CD14-positive monocyte (primary cell): ENCODE measurements around the gene RGS11. TPM values are rescaled to one million over a fixed set of nuclear protein-coding genes. Genes with fewer than 3 reads are reported as not detected.
A peak's percentile ranks its signal among the peaks of the same experiment; 100 is the strongest.

ENCODE experiments used
- DNase-seq, 3 donors: peaks; one replicate each; pipeline ENCODE4 v3.0.0-alpha.2; 2011 to 2022
- H2AFZ ChIP-seq: 2 replicates; pipeline ENCODE4 v1.6.0; 2012; ENCODE audit warnings: mild to moderate bottlenecking, low read depth, low read length, inconsistent platforms; ENCODE audit not compliant: insufficient read depth, poor library complexity, severe bottlenecking
- H3K27ac ChIP-seq, 2 donors: 1 replicate in 1 of 2; 2 replicates in 1 of 2; pipeline ENCODE4 v1.5.1; 2012 to 2013; ENCODE audit warnings: low read length in 2 of 2, control low read depth in 1 of 2, inconsistent platforms in 1 of 2, low read depth in 1 of 2, mild to moderate bottlenecking in 1 of 2
- H3K27me3 ChIP-seq, 2 donors: one replicate each; pipeline versions ENCODE4 v1.6.0 to v1.6.1; 2011 to 2013; ENCODE audit warnings: low read length in 2 of 2; ENCODE audit not compliant: control insufficient read depth in 2 of 2, insufficient read depth in 2 of 2
- H3K36me3 ChIP-seq, 2 donors: replicated peaks in 1 of 2; 1 replicate in 1 of 2; 2 replicates in 1 of 2; pipeline versions ENCODE4 v1.5.1 to v1.6.1; 2012 to 2013; ENCODE audit warnings: low read length in 2 of 2, control low read depth in 1 of 2, inconsistent platforms in 1 of 2, mild to moderate bottlenecking in 1 of 2; ENCODE audit not compliant: insufficient read depth in 2 of 2, control insufficient read depth in 1 of 2
- H3K4me1 ChIP-seq, 2 donors: 1 replicate in 1 of 2; 2 replicates in 1 of 2; pipeline versions ENCODE4 v1.5.1 to v1.6.1; 2012 to 2013; ENCODE audit warnings: low read length in 2 of 2, control low read depth in 1 of 2, inconsistent platforms in 1 of 2, mild to moderate bottlenecking in 1 of 2, moderate library complexity in 1 of 2; ENCODE audit not compliant: insufficient read depth in 2 of 2, control insufficient read depth in 1 of 2
- H3K4me2 ChIP-seq: replicated peaks from 2 replicates; pipeline ENCODE3; 2012; ENCODE audit warnings: low read length, moderate library complexity, mild to moderate bottlenecking; ENCODE audit not compliant: poor library complexity, severe bottlenecking; ENCODE audit errors: extremely low read depth
- H3K4me3 ChIP-seq, 3 experiments: fragments of 200-600 bp in 1 of 3; sonication (generic) in 1 of 3; replicated peaks in 1 of 3; 1 replicate in 2 of 3; 2 replicates in 1 of 3; pipeline ENCODE4 v1.5.1; 2011 to 2013; ENCODE audit warnings: low read length in 3 of 3, mild to moderate bottlenecking in 3 of 3, control low read depth in 2 of 3, low read depth in 2 of 3, inconsistent platforms in 1 of 3, moderate library complexity in 1 of 3
- H3K79me2 ChIP-seq: 2 replicates; pipeline ENCODE4 v1.6.0; 2012; ENCODE audit warnings: mild to moderate bottlenecking, control low read depth, inconsistent platforms, low read length, moderate library complexity; ENCODE audit not compliant: insufficient read depth
- H3K9ac ChIP-seq: 2 replicates; pipeline ENCODE4 v1.6.0; 2017; ENCODE audit warnings: low read length, mild to moderate bottlenecking; ENCODE audit not compliant: insufficient read depth, poor library complexity, severe bottlenecking
- H3K9me3 ChIP-seq, 2 donors: replicated peaks in 1 of 2; 1 replicate in 1 of 2; 2 replicates in 1 of 2; pipeline versions ENCODE4 v1.5.1 to v1.6.1; 2012 to 2013; ENCODE audit warnings: low read length in 2 of 2, control low read depth in 1 of 2; ENCODE audit not compliant: control insufficient read depth in 1 of 2, insufficient read depth in 1 of 2
- H4K20me1 ChIP-seq: 2 replicates; pipeline ENCODE4 v1.6.0; 2012; ENCODE audit warnings: mild to moderate bottlenecking, low read length, control low read depth, moderate library complexity; ENCODE audit not compliant: insufficient read depth
- H3K27ac Mint-ChIP-seq, 7 donors: one replicate each; pipeline ENCODE4 v1.8.0; 2020; ENCODE audit warnings: mild to moderate bottlenecking in 7 of 7, mixed read lengths in 7 of 7, moderate library complexity in 6 of 7, inconsistent platforms in 2 of 7
- H3K27me3 Mint-ChIP-seq, 3 donors: one replicate each; pipeline ENCODE4 v1.8.0; 2021 to 2022; ENCODE audit warnings: low read depth in 3 of 3, mild to moderate bottlenecking in 3 of 3, mixed read lengths in 3 of 3, moderate library complexity in 3 of 3, inconsistent platforms in 1 of 3
- H3K36me3 Mint-ChIP-seq, 2 donors: one replicate each; pipeline ENCODE4 v1.8.0; 2020; ENCODE audit warnings: mixed read lengths in 2 of 2, inconsistent platforms in 1 of 2, mild to moderate bottlenecking in 1 of 2
- H3K4me1 Mint-ChIP-seq: one replicate; pipeline ENCODE4 v1.8.0; 2020; ENCODE audit warnings: mild to moderate bottlenecking, mixed read lengths
- H3K4me3 Mint-ChIP-seq, 2 donors: one replicate each; pipeline ENCODE4 v1.8.0; 2020; ENCODE audit warnings: mild to moderate bottlenecking in 2 of 2, mixed read lengths in 2 of 2, moderate library complexity in 1 of 2
- H3K9me3 Mint-ChIP-seq, 7 donors: one replicate each; pipeline ENCODE4 v1.8.0; 2020 to 2022; ENCODE audit warnings: mixed read lengths in 7 of 7, mild to moderate bottlenecking in 6 of 7, moderate library complexity in 6 of 7, inconsistent platforms in 2 of 7
- WGBS: methylation state at CpG from one replicate; pipeline ENCODE4 v1.1.5; 2013; ENCODE audit warnings: missing lambda C conversion rate; ENCODE audit not compliant: insufficient coverage; 5-methylcytosine and 5-hydroxymethylcytosine counted together
- intact Hi-C, 2 donors: fragments of 100-400 bp; cut with micrococcal nuclease; formaldehyde crosslinking; loops; one replicate each; pipeline versions ENCODE4 v1.15.0 to v1.15.1; 2023
- polyA plus RNA-seq, 3 donors: library from polyadenylated mRNA; depleted of rRNA in 1 of 3; unstranded in 2 of 3; stranded (reverse) in 1 of 3; fragments of 300-500 nt in 2 of 3; fragments of >200 nt in 1 of 3; fragmentation: Illumina TruSeq in 2 of 3; gene quantifications; 1 replicate in 2 of 3; 2 replicates in 1 of 3; pipeline ENCODE4 v1.2.3, GENCODE V29; 2012 to 2021
- TF ChIP-seq, protein P1 (sequence below): fragments of 200-600 bp; IDR thresholded peaks from one replicate; pipeline ENCODE4 v1.8.0; 2022; ENCODE audit warnings: antibody characterized with exemption, mild to moderate bottlenecking

RGS11 gene
- polyA plus RNA-seq, 3 donors, result 0.07 TPM; not detected in 2

DNA sequence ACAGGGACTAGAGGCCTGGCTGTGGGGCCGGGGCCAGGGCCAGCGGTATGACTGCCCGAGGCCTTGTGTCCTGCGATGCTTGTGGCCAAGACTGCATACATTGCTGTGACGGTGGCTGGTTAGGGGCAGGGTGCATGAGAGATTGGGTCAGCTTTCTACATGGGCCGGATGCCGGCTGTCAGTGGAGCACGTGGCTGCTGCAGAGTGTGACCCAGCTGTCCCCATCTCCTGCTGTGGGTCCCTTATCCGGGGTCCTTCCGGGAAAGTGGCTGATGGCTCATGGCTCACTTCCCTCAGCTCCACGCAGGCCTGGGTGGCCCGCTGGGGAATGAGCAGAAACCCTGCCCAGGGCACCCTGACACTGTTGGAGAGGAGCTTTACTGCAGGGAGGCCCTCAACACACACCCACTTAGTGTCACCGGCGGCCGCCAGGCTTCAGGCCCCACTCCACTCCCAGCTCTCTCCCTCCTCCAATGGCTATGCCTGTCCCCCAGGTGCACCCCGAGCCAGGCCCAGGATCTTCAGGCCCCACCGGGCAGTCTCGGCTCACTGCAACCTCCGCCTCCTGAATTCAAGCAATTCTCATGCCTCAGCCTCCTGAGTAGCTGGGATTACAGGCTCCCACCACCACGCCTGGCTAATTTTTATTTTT lies 808 bp upstream of the RGS11 start:
- peaks cover 9 to 54% of the 10 kb centered on the region in 2 donors for H3K27me3 ChIP-seq
- H3K4me1 Mint-ChIP-seq, result peaks cover 2% of the 10 kb centered on the region
- H3K36me3 ChIP-seq, result no peaks in the 10 kb centered on the region
- H3K9me3 Mint-ChIP-seq, result peaks cover 0 to 5% (median 4%) of the 10 kb centered on the region in 7 donors
- DNase-seq, result no peak
- H3K4me3 ChIP-seq, result no peak overlapping the region
- WGBS, result 97% methylated on average over 17 of the region's 20 CpGs
- H3K4me1 ChIP-seq, result peaks cover 3 to 6% of the 10 kb centered on the region in 2 donors
- intact Hi-C loops, result no loop called here
- H3K36me3 Mint-ChIP-seq, result no peaks in the 10 kb centered on the region
- TF ChIP-seq, protein P1, sequence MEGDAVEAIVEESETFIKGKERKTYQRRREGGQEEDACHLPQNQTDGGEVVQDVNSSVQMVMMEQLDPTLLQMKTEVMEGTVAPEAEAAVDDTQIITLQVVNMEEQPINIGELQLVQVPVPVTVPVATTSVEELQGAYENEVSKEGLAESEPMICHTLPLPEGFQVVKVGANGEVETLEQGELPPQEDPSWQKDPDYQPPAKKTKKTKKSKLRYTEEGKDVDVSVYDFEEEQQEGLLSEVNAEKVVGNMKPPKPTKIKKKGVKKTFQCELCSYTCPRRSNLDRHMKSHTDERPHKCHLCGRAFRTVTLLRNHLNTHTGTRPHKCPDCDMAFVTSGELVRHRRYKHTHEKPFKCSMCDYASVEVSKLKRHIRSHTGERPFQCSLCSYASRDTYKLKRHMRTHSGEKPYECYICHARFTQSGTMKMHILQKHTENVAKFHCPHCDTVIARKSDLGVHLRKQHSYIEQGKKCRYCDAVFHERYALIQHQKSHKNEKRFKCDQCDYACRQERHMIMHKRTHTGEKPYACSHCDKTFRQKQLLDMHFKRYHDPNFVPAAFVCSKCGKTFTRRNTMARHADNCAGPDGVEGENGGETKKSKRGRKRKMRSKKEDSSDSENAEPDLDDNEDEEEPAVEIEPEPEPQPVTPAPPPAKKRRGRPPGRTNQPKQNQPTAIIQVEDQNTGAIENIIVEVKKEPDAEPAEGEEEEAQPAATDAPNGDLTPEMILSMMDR, result no peak
- H3K79me2 ChIP-seq, result no peaks in the 10 kb centered on the region
- no peak overlapping the region for H3K4me2 ChIP-seq
- H2AFZ ChIP-seq, result no peak overlapping the region
- no peak overlapping the region for H3K9ac ChIP-seq
- peak overlapping the region; percentile 31 to 51 for H3K4me3 Mint-ChIP-seq
- H4K20me1 ChIP-seq, result no peaks in the 10 kb centered on the region
- H3K9me3 ChIP-seq, result peaks cover 0 to 11% of the 10 kb centered on the region in 2 donors
- peaks cover 40 to 71% (median 63%) of the 10 kb centered on the region in 3 donors for H3K27me3 Mint-ChIP-seq
- no peak overlapping the region for H3K27ac ChIP-seq
- H3K27ac Mint-ChIP-seq, result no peak overlapping the region

- no peak for DNase-seq
- Mint-ChIP-seq H3K27me3 (peaks cover 32 to 64% (median 54%) of the 10 kb centered on the region in 3 donors), H3K36me3 (no peaks in the 10 kb centered on the region), H3K27ac (no peak overlapping the region), H3K4me1 (peaks cover 2% of the 10 kb centered on the region), H3K4me3 (peak overlapping the region in 1 of 2 donors; percentile 78), H3K9me3 (peaks cover 0 to 5% (median 4%) of the 10 kb centered on the region in 7 donors)
- H3K79me2 ChIP-seq, result no peaks in the 10 kb centered on the region
- H3K9me3 ChIP-seq, result peaks cover 0 to 4% of the 10 kb centered on the region in 2 donors
- H3K4me2 ChIP-seq, result peak overlapping the region; percentile 33
- no peak overlapping the region for H3K4me3 ChIP-seq
- TF ChIP-seq, protein P1, result no peak
- H3K27me3 ChIP-seq, result peaks cover 9 to 44% of the 10 kb centered on the region in 2 donors
- no peaks in the 10 kb centered on the region for H4K20me1 ChIP-seq
- H3K9ac ChIP-seq, result no peak overlapping the region
- H3K27ac ChIP-seq, result no peak overlapping the region
- WGBS, result 4% methylated on average over 53 of the region's 58 CpGs
- intact Hi-C loops, result no loop called here
- H2AFZ ChIP-seq, result no peak overlapping the region
- peaks cover 3 to 6% of the 10 kb centered on the region in 2 donors for H3K4me1 ChIP-seq
- H3K36me3 ChIP-seq, result no peaks in the 10 kb centered on the region
Measured at GRCh38 chr16:275041-275641, 603 bp downstream of the RGS11 start.
